Stomach (tissue), 4 donors: ENCODE measurements around the gene PNMA6E.

Experiments used
- EP300 ChIP-seq: sonication (generic); formaldehyde crosslinking; IDR thresholded peaks from one replicate; pipeline ENCODE4 v1.6.1; 2017; ENCODE audit warnings: antibody characterized with exemption
- TF ChIP-seq, protein P1 (sequence below), 7 experiments: fragments of 450-650 bp in 4 of 7; fragments of 200-600 bp in 3 of 7; sonication (generic) in 3 of 7; IDR thresholded peaks; one replicate each; pipeline ENCODE4 v1.5.1; 2016 to 2019; ENCODE audit warnings: antibody characterized with exemption in 7 of 7, control low read depth in 2 of 7, mild to moderate bottlenecking in 1 of 7

DNA sequence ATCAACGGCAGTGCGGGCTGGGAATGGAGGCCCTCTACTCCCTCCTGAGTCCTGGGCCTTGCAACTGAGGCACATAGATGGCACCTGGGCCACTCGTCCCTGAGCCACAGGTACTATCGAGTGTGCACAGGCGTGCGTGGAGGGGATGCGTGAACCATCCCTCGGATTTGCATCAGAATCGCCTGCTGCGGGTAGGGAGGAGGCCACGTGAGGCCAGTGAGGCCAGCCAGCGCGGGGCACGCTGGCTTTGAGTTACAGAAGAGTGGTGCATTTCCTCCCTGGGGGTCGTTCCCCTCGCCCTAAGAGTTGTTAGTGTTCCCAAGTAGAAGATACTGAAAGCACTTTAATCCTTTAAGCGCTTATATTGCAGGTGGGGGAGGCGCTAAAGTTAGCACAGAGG is 20.7 kb upstream of the PNMA6E start:
- TF ChIP-seq, protein P1, sequence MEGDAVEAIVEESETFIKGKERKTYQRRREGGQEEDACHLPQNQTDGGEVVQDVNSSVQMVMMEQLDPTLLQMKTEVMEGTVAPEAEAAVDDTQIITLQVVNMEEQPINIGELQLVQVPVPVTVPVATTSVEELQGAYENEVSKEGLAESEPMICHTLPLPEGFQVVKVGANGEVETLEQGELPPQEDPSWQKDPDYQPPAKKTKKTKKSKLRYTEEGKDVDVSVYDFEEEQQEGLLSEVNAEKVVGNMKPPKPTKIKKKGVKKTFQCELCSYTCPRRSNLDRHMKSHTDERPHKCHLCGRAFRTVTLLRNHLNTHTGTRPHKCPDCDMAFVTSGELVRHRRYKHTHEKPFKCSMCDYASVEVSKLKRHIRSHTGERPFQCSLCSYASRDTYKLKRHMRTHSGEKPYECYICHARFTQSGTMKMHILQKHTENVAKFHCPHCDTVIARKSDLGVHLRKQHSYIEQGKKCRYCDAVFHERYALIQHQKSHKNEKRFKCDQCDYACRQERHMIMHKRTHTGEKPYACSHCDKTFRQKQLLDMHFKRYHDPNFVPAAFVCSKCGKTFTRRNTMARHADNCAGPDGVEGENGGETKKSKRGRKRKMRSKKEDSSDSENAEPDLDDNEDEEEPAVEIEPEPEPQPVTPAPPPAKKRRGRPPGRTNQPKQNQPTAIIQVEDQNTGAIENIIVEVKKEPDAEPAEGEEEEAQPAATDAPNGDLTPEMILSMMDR (IDR thresholded peaks at IDR 0.05): no peak
- no peak for TF ChIP-seq EP300
